Measurements from ENCODE around the gene PTPRN2. TPM values are rescaled to one million over a fixed set of nuclear protein-coding genes. Genes with fewer than 3 reads are reported as not detected.

PTPRN2 gene
- total and polyA plus RNA-seq, 2 of the 13 experiments (the other 11 are each of a cell fraction or from before 2014, with no cell fraction given): 2.5 to 24.2 TPM

DNA sequence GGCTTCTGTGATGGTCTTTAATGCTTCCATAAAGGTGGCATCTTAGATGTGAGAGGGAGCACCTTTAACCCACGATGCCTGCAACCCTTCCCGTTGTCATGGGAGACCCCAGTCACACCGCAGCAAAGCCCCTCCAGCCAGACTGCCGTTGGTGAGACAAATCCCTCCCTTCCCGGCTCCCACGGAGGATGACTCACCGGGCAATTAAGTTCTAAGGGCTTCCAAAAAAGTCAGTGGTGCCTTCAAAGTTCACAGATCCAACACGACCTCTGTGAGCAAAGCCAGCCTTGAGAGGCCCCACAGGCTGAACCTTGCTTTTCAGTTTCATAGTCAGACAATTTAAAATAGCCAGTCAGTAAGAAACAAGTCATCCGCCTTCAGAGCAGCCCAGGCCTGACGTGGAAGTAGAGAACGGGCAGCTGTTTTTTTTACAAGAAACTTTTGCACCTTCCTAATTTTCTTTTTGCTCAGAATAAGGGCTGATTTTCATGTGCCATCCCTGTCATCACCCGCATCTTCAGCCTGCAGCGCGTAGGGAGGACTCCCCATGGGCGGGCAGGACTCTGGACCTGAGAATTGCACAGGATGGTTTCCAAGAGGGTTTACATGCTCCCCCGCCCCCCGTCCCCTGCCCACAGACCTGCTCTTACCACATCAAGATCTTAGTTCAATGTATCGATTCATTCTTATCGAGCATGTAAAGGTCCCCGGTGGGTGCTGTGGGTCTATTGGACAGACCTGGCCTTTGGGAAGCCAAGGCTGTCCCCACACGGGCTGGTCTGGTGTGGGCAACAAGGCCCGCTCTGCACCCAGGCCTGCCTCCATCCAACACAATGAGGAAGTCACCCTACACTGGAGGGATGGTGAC lies 916.9 kb downstream of the PTPRN2 start (continued):
- TF ChIP-seq HNF4G (IDR thresholded peaks at IDR 0.05; ENCODE audit: borderline replicate concordance, low read depth, low read length): 0 out of 2 replicates have a peak, but pooled peaks have one; percentile 7
- TF ChIP-seq HNF4G (CRISPR knock-in tag; IDR thresholded peaks at IDR 0.05; ENCODE audit: borderline replicate concordance, low read depth): no peak
- no peak for TF ChIP-seq U2AF1 (optimal IDR thresholded peaks at IDR 0.05; ENCODE audit: low read depth, low read length)
- peak; percentile 87 for TF ChIP-seq ZBTB33 (CRISPR knock-in tag; IDR thresholded peaks at IDR 0.05)

DNA sequence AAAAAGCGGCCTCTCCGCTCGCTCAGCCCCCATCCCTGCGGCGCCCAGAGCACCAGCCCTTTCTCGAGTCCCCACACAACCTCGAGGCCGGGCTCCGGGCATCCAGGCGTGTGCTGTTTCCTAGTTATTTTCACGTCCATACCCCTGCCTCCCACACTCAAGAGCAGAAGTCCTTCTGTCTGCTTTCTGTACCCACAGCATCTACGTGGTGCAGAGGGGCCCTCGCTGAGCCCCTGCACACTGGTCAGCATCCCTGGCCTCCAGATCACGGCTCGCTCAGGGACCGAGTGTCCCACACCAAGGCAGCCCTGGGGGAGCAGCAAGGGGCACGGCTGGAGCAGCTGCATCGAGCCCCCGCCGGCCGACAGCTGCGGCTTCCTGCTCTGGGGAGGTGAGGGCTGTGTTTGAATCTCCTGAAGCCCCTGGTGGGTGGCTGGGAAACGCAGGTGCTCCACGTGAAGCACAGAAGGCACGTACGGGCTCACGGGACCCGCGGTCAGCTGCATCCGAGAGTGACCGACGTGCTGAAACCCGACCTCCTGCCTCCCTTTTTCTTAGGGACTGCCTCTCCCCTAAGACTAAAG lies 917.8 kb downstream of the PTPRN2 start:
- FAIRE-seq: no peak
- ChIA-PET POLR2A (no interaction called here), CTCF (ENCODE audit: low intra/inter-chr PET ratio, low total read pairs) (no interaction called here)
- peaks cover 16% of the 10 kb centered on the region; the same call in 1 of the 2 replicates for H4K20me1 ChIP-seq (ENCODE audit: insufficient read depth, low read length)
- 59% methylated on average over 21 of the region's 33 CpGs for WGBS (ENCODE audit: low lambda C conversion rate)
- H3K79me2 ChIP-seq (ENCODE audit: insufficient read depth, low read length): no peaks in the 10 kb centered on the region
- DNase-seq (ENCODE audit: low spot score): no peak
- in situ Hi-C loops (cut with HindIII; ENCODE audit: extremely low pct_ligation_motif_present, low pct_unique_long_range_greater_than_20kb): no loop called here
- intact Hi-C loops (cut with micrococcal nuclease; ENCODE audit: unreplicated experiment): no loop called here
- no peak overlapping the region for H2AFZ ChIP-seq (ENCODE audit: low read length)
- H3K36me3 ChIP-seq (replicated peaks in 1 of 2; ENCODE audit: control insufficient read depth in 1 of 2, insufficient read depth in 2 of 2, low read length in 2 of 2): no peaks in the 10 kb centered on the region
- H3K4me1 ChIP-seq (ENCODE audit: insufficient read depth, low read length): no peaks in the 10 kb centered on the region
- TF ChIP-seq EZH2 (conservative IDR thresholded peaks at IDR 0.05; ENCODE audit: low read depth, low read length): 0 out of 2 replicates have a peak, but pooled peaks have one; percentile 46
- TF ChIP-seq ZNF563 (CRISPR knock-in tag; IDR thresholded peaks at IDR 0.05): no peak
- peaks cover 4 to 70% of the 10 kb centered on the region in 2 experiments; a peak in 4 of 5 replicates for H3K27me3 ChIP-seq (ENCODE audit: control insufficient read depth in 1 of 2, insufficient read depth in 2 of 2, low read length in 2 of 2)
- H3K9ac ChIP-seq (ENCODE audit: insufficient read depth, low read depth, low read length): no peak overlapping the region
- no peak overlapping the region for H3K4me2 ChIP-seq (ENCODE audit: low read depth, low read length)
- no TSS peak for BruUV-seq (replicated peaks)
- no peaks in the 10 kb centered on the region for H3K9me3 ChIP-seq (ENCODE audit: low read length)
- no peak; the same call in 2 of the 3 replicates for ATAC-seq
- no peak overlapping the region for H3K4me3 ChIP-seq (replicated peaks in 1 of 3; ENCODE audit: insufficient read depth in 1 of 3, low read depth in 2 of 3, low read length in 3 of 3)
- H3K27ac ChIP-seq (ENCODE audit: extremely low read length, insufficient read depth, low read length): no peak overlapping the region
